Subcutaneous abdominal adipose tissue (tissue), 5 donors: ENCODE data around the gene STAP2.

Experiments used
- H3K27ac ChIP-seq: one replicate; pipeline ENCODE4 v1.7.0; 2013; ENCODE audit warnings: low read depth, mild to moderate bottlenecking, inconsistent platforms, low read length, moderate library complexity
- H3K27me3 ChIP-seq, 5 donors: one replicate each; pipeline ENCODE4 v1.7.0; 2013; ENCODE audit warnings: low read length in 5 of 5, inconsistent platforms in 1 of 5; ENCODE audit not compliant: control insufficient read depth in 5 of 5, insufficient read depth in 4 of 5
- H3K36me3 ChIP-seq, 5 donors: one replicate each; pipeline ENCODE4 v1.7.0; 2013; ENCODE audit warnings: low read length in 5 of 5; ENCODE audit not compliant: control insufficient read depth in 5 of 5, insufficient read depth in 5 of 5
- H3K4me1 ChIP-seq, 5 donors: one replicate each; pipeline ENCODE4 v1.7.0; 2013; ENCODE audit warnings: low read length in 5 of 5, mild to moderate bottlenecking in 3 of 5, moderate library complexity in 1 of 5; ENCODE audit not compliant: control insufficient read depth in 5 of 5, insufficient read depth in 5 of 5
- H3K4me3 ChIP-seq, 5 donors: one replicate each; pipeline ENCODE4 v1.7.0; 2013; ENCODE audit warnings: low read length in 5 of 5, low read depth in 1 of 5
- H3K9ac ChIP-seq, 5 donors: one replicate each; pipeline ENCODE4 v1.7.0; 2013; ENCODE audit warnings: low read length in 5 of 5, mild to moderate bottlenecking in 4 of 5, moderate library complexity in 3 of 5
- H3K9me3 ChIP-seq, 5 donors: one replicate each; pipeline ENCODE4 v1.7.0; 2013; ENCODE audit warnings: low read length in 5 of 5; ENCODE audit not compliant: control insufficient read depth in 5 of 5
- donor health status: healthy.
- donor health status: healthy.
- donor health status: healthy.
- donor health status: healthy.
- donor health status: healthy.

The STAP2 gene

GRCh38 chr19:4362831-4363545 lies 24.4 kb upstream of the STAP2 start:
- H3K9me3 ChIP-seq: no peaks in the 10 kb centered on the region
- H3K4me1 ChIP-seq: peaks cover 0 to 8% (median 7%) of the 10 kb centered on the region in 5 donors
- H3K9ac ChIP-seq: no peak overlapping the region
- H3K27ac ChIP-seq: no peak overlapping the region
- no peaks in the 10 kb centered on the region for H3K27me3 ChIP-seq
- peaks cover 0 to 92% (median 81%) of the 10 kb centered on the region in 5 donors for H3K36me3 ChIP-seq
- H3K4me3 ChIP-seq: no peak overlapping the region

GRCh38 chr19:4362101-4362828 lies 23.6 kb upstream of the STAP2 start:
- Histone ChIP-seq H3K9me3 (no peaks in the 10 kb centered on the region), H3K4me3 (no peak overlapping the region), H3K4me1 (peaks cover 0 to 1% (median 0%) of the 10 kb centered on the region in 5 donors), H3K27me3 (no peaks in the 10 kb centered on the region), H3K9ac (no peak overlapping the region), H3K27ac (no peak overlapping the region), H3K36me3 (peaks cover 0 to 91% (median 82%) of the 10 kb centered on the region in 5 donors)

- Histone ChIP-seq H3K4me1 (no peaks in the 10 kb centered on the region), H3K9me3 (no peaks in the 10 kb centered on the region), H3K9ac (no peak overlapping the region), H3K4me3 (no peak overlapping the region), H3K27me3 (no peaks in the 10 kb centered on the region), H3K27ac (no peak overlapping the region), H3K36me3 (peaks cover 0 to 88% (median 77%) of the 10 kb centered on the region in 5 donors)
Observed at GRCh38 chr19:4361152-4362046, 22.8 kb upstream of the STAP2 start.

- Histone ChIP-seq H3K4me3 (no peak overlapping the region), H3K9me3 (no peaks in the 10 kb centered on the region), H3K4me1 (no peaks in the 10 kb centered on the region), H3K27me3 (no peaks in the 10 kb centered on the region), H3K9ac (no peak overlapping the region), H3K36me3 (peaks cover 0 to 81% (median 70%) of the 10 kb centered on the region in 5 donors), H3K27ac (no peak overlapping the region)
Observed at GRCh38 chr19:4360641-4361151, 22.1 kb upstream of the STAP2 start.

GRCh38 chr19:4360081-4360569 lies 21.5 kb upstream of the STAP2 start:
- no peak overlapping the region for H3K9ac ChIP-seq
- peaks cover 0 to 75% (median 64%) of the 10 kb centered on the region in 5 donors for H3K36me3 ChIP-seq
- H3K4me1 ChIP-seq: no peaks in the 10 kb centered on the region
- no peaks in the 10 kb centered on the region for H3K9me3 ChIP-seq
- H3K27ac ChIP-seq: no peak overlapping the region
- no peaks in the 10 kb centered on the region for H3K27me3 ChIP-seq
- H3K4me3 ChIP-seq: no peak overlapping the region

- peaks cover 0 to 72% (median 61%) of the 10 kb centered on the region in 5 donors for H3K36me3 ChIP-seq
- H3K4me1 ChIP-seq: no peaks in the 10 kb centered on the region
- H3K27ac ChIP-seq: no peak overlapping the region
- H3K27me3 ChIP-seq: no peaks in the 10 kb centered on the region
- no peak overlapping the region for H3K9ac ChIP-seq
- no peak overlapping the region for H3K4me3 ChIP-seq
- H3K9me3 ChIP-seq: no peaks in the 10 kb centered on the region
Observed at GRCh38 chr19:4359627-4360000, 21.0 kb upstream of the STAP2 start.

- no peak overlapping the region for H3K4me3 ChIP-seq
- peaks cover 0 to 73% (median 61%) of the 10 kb centered on the region in 5 donors for H3K36me3 ChIP-seq
- H3K27me3 ChIP-seq: no peaks in the 10 kb centered on the region
- H3K9me3 ChIP-seq: no peaks in the 10 kb centered on the region
- H3K4me1 ChIP-seq: no peaks in the 10 kb centered on the region
- no peak overlapping the region for H3K27ac ChIP-seq
- H3K9ac ChIP-seq: no peak overlapping the region
Observed at GRCh38 chr19:4358709-4359626, 20.3 kb upstream of the STAP2 start.

GRCh38 chr19:4357921-4358326 lies 19.3 kb upstream of the STAP2 start:
- Histone ChIP-seq H3K27me3 (no peaks in the 10 kb centered on the region), H3K4me3 (no peak overlapping the region), H3K36me3 (peaks cover 0 to 66% (median 51%) of the 10 kb centered on the region in 5 donors), H3K4me1 (no peaks in the 10 kb centered on the region), H3K9me3 (no peaks in the 10 kb centered on the region), H3K9ac (no peak overlapping the region), H3K27ac (no peak overlapping the region)
